AG10803 (cell line): Measurements from ENCODE around the gene COX4I2.

ENCODE experiments used
- DNase-seq: peaks from one replicate; pipeline ENCODE4 v3.0.0; 2010; ENCODE audit warnings: low read depth
- H3K4me3 ChIP-seq: 2 replicates; pipeline ENCODE4 v1.5.1; 2011; ENCODE audit warnings: mild to moderate bottlenecking, low read length, control low read depth
- TF ChIP-seq, protein P1 (sequence below): conservative IDR thresholded peaks from 2 replicates; pipeline ENCODE4 v1.5.1; 2011; ENCODE audit warnings: mild to moderate bottlenecking, low read length, control low read depth, inconsistent platforms

COX4I2 gene

DNA sequence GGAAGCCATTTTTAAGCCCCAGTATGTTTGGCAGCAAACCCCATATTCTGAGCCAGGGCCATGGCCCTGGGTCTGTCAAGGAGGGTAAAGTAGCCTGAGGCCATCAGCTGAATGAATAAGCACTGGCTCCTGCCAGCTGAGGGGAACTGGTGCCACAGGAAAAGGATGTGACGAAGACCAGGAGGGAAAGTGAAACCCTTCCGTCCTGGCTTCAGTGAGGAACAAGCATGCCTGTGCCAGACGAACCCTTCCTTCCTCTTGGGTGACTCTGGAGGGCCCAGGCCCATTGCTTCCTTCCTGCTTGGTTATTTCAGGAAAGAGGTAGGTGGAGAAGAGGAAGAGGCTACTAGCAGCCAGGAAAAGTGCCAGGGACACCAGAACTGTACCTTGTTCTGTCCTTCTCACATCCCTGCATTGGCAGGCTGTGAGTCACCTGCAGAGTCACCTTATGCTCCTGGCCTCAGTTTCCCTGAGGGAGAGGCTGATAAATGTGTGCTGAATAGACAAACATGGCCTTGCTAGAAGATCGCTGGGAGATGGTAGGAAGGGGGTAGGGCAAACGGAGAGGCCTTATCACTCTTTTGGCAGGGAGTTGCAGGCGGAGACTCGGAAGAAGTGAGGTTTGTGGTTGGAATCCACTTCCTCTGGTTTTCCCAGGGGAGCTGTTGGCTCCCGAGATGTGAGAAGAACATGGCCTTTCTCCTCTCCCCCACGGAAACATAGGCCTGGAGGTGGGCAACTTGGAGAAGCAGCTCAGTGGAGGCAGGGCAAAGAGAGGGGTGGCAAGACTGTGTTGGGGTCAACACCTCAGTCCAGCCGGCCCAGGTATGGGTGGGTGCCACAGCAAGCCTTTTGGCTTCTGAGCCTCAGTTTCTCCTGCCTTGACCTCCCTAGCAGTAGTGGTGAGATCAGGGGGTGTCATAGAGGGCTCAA is 37.4 kb downstream of the COX4I2 start:
- peak; percentile 77 for DNase-seq
- TF ChIP-seq, protein P1, sequence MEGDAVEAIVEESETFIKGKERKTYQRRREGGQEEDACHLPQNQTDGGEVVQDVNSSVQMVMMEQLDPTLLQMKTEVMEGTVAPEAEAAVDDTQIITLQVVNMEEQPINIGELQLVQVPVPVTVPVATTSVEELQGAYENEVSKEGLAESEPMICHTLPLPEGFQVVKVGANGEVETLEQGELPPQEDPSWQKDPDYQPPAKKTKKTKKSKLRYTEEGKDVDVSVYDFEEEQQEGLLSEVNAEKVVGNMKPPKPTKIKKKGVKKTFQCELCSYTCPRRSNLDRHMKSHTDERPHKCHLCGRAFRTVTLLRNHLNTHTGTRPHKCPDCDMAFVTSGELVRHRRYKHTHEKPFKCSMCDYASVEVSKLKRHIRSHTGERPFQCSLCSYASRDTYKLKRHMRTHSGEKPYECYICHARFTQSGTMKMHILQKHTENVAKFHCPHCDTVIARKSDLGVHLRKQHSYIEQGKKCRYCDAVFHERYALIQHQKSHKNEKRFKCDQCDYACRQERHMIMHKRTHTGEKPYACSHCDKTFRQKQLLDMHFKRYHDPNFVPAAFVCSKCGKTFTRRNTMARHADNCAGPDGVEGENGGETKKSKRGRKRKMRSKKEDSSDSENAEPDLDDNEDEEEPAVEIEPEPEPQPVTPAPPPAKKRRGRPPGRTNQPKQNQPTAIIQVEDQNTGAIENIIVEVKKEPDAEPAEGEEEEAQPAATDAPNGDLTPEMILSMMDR, result no peak
- H3K4me3 ChIP-seq, result peak overlapping the region; percentile 1; the same call in 1 of the 2 replicates

DNA sequence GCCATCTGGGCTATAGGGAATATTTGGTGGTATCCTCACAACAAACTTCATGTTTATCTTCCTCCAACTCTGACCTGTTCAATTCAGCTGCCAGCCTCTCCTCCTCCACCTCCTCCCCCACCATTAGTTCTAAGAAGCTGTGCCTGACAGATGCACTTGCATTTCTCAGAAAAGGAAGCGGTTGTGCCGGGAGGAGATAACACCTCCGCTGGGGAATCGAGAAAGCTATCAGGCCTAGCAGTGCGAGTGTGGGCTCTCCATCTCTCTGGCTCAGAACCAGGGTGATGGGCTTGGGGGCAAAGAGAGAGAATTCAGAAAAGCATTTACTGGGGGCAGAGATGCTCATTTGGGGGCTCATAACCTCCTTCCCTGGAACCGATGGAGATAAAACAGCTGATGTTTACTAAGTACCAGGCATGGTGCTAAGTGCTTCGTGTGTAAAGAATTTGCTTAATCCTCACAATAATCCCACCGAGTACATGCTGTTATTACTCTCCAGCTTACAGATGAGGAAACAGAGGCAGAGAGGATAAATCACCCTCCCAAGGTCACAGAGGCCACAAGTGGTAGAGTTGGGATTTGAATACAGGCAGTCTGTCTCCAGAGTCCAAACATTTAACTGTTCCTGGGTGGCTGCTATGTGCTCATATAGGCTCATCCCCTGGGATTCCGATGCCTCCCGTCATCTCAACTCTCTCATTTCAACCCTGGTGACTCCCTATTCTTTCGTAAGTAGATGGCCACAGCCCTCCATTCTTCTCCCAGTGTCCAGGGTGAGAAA is 38.3 kb downstream of the COX4I2 start:
- H3K4me3 ChIP-seq, result no peak overlapping the region
- TF ChIP-seq, protein P1, result no peak
- DNase-seq, result no peak

DNA sequence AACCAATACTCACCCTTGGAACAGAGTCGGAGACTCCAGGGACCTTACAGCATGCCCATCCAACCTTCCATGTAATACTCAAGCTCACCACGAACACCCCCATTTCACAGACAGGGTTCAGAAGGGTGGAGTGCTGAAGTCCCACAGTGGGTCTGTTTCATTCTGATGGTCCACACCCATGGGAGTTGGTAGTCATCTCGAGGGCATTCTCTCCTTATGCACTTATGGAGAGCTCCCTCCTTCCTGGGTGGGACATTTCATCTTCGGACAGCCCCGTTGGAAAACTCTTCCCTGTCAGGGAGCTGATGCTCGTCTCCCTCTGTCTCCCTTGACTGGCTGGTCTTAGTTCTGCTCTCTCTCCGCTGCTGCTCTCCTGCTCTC is 38.9 kb downstream of the COX4I2 start:
- H3K4me3 ChIP-seq, result no peak overlapping the region
- no peak for DNase-seq
- TF ChIP-seq, protein P1, result no peak

DNA sequence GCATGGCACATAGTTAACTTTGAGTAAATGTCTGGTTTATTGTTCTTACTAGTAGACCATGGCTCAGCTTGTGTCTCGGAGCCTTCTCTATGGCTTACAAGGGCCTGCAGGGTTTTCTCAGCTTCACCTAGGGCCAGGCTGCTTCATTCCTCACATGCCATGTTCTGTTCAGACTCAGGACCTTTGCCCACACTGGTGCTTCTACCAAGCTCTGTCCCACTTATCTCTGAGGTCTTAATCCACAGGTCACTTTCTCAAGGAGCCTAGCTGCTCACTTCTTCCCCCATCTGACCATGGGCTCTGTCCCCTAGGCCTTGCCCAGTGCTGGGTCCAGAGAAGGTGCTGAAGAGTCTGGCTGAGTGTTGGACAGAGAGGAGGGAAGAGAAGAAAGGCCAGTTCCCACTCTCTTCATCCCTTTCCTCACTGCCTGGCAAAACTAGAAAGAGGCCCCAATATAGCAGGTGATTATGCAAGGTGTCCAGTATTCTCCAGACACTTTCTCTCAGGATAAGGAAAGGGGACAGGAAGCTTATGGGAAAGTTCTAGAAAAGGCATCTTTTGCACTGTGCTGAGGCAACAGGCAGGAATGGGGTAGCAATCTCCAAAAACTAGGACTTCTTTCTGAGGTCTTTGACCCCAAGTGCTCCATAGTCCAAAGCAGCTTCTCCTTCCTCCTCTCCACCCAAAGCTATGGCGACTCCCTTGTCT is 40.0 kb downstream of the COX4I2 start:
- no peak for DNase-seq
- TF ChIP-seq, protein P1, result no peak
- H3K4me3 ChIP-seq, result no peak overlapping the region

DNA sequence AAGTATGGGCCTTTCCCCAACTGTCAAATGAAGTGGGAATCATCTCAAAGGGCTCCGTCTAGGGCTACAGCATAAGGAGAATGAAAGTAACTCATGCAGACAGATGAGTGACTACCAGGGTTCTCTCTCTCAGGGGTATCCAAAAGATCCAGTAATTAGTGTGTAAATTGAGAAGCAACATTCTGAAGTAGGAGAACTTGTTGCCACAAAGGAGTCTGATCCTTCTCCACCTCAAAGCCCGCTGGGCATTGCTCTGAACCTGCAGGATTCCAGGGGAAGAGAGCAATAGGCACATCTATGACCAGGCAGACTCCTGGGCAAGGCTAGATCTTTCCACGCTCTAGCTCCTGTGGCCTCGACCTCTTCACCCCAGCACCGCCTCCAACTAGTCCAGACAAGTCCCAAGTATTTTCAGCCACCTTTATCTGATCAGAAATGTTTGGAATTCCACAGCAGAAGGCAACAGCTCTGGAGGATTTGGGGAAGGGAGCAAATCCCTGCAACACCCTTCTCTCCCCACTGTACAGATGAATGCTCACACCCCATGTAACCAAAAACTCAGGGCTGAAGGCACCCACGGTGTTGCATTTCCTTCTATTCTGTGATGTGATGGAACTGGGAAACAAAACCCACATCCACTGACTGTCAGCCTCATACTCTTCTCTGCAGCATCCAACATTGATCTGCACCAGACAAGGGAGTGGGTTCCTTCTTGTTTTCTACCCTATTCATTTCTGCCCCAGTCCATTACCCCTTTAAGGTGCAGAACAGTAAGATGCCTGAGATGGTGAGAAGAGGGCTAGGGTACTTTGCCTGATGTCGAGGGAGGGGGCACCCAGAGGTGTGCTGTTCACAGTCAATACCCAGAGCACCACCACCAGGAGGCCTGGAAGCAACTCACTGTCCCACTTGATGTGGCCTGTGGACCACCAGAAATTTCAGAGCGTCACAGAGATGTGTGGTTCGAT is 41.0 kb downstream of the COX4I2 start:
- no peak overlapping the region for H3K4me3 ChIP-seq
- TF ChIP-seq, protein P1, result no peak
- DNase-seq, result peak; percentile 52
